GM15510 (cell line): ENCODE measurements around the gene HPCAL1.

ENCODE experiments used
- POLR2A ChIP-seq: IDR thresholded peaks from 3 replicates; pipeline ENCODE4 v1.6.1; 2011; ENCODE audit warnings: borderline replicate concordance; ENCODE audit not compliant: insufficient read length; ENCODE audit errors: extremely low read depth

HPCAL1 gene

DNA sequence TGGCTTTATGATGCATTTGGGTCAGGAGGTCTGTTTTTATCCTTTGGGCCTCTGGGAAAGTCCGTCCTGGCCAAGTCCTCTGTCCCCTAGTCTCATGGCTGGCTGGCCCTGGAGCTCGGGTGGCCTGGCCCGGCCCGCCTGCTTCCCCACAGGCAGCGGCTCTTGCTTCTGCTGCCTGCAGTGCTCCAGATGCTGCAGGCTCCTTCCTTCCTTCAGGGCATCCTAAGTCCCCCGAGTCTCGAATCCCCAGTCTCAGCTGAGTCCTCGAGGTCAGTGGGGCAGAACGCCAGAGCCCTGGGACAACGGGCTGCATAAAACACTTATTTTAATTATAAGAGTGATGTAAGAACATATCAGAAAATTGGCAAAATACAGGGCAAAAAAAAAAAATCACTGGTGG is 71.2 kb downstream of the HPCAL1 start:
- TF ChIP-seq POLR2A: no peak

- no peak for TF ChIP-seq POLR2A
Observed at GRCh38 chr2:10374362-10374943, 71.7 kb downstream of the HPCAL1 start.

GRCh38 chr2:10375570-10376281 is 73.0 kb downstream of the HPCAL1 start:
- no peak for TF ChIP-seq POLR2A

DNA sequence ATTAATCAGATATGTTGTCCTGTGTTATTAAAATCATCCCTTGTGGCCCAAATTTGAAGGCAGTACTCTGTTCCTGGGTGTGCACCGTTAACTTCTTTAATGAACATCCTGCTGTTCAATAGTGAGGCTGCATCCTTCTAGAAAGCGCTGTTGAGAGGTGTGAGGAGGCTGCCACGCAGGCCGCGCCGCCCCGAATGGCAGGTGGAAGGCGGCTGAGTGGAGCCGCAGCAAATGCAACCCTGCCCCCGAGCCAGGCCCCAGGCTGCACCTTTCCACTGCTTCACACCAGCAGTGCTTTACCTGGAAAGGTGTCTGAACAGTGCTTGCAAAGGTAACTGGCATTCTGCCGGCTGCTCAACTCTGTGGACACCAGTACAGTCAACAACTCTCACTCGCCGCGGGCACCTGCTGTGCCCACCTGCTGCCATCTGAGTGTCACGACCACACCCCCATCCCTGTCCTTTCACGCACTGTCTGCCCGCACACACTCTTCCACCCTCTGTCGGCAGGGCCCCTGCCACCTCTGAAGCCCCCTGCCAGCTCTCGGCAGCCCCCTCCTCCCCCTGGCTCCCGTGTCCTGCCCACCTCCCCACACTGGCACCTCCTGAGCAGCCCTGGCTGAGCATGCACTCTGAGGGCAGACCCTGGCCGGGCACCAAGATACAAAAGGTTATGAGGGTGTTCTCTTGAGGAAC is 74.5 kb downstream of the HPCAL1 start:
- TF ChIP-seq POLR2A: no peak

DNA sequence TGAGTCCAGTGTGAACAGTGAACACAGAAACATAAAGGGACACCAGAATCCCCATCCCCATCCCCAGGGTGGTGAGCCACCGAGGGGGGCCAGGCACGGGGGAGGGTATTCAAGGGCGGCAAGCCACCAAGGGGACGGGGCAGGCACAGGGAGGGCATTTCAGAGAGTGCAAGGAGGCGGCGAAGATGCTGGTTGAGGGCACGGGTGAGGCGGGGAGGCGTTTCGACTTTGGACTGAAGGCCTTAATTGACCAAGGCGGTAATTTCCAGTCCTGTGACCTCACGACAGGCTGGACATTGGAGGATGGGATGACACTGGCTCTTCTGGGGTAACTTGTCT is 75.0 kb downstream of the HPCAL1 start:
- no peak for TF ChIP-seq POLR2A

DNA sequence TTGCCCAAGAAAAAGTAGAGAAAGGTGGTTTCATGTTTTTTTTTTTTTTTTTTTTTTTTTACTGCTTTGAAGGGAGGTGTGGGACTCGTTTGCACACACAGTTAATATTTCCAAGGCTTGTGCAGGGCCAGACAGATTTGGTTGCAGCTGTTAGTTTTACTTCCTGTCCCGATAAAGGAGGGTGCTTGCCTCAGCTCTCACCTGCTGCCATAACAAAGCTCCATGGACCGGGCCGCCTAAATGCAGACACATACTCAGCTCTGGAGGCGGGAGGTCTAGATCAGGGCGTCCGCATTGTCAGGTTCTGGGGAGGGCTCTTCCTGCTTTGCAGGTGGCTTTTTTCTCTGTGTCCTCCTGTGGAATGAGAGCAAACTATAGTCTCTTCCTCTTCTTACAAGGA is 75.5 kb downstream of the HPCAL1 start:
- no peak for TF ChIP-seq POLR2A

- TF ChIP-seq POLR2A: no peak
Observed at GRCh38 chr2:10380048-10380926, 77.6 kb downstream of the HPCAL1 start.

DNA sequence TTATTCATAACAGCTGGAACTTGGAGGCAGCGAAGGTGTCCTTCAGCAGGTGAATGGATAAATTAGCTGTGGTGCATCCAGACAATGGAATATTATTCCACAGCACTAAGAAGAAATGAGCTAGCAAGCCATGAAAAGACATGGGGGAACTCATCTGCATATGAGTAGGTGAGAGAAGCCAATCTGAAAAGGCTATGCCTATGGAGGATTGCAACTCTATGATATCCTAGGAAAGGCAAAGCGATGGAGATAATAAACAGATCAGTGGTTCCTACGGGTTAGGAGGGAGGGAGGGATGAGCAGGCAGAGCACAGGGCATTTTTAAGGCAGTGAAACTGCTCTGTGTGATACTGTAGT is 79.3 kb downstream of the HPCAL1 start:
- TF ChIP-seq POLR2A: no peak

GRCh38 chr2:10382354-10383061 is 79.8 kb downstream of the HPCAL1 start:
- no peak for TF ChIP-seq POLR2A

DNA sequence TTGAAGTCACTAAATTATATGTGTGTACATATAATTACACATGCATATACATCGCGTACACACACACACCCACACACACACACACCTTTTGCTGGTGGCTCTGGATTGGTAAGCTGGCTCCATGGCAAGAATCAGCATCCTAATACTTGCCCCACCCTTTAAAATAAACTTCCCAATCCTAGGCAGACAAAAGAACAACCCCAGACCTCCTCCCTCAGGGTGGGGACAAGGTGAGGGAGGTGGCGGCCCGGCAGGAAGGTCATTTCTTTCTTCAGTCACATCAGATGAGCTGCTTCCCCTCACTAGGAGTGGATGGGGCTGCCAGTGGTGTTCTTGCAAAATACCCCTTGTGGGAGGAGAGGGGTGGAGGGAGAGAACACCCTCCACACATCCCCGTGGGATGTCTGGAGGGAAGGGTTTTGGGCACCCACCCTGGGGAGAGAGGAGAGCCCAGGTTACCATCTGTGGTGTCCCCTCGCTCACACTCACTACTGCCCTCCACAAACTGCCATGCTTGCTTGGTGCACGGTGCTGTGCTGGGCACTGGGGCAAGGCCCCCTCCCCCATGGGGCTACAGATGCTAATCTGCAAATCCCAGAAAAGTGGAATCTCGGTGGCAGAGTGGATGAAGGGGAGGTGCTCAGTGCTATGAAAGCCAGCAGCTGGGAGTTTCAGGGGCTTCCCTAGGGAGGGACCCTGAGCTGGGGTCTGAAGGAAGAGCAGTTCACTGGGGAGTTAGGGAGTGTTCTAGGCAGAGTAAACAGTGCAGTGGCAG is 81.4 kb downstream of the HPCAL1 start:
- TF ChIP-seq POLR2A: no peak

- TF ChIP-seq POLR2A: no peak
Observed at GRCh38 chr2:10385501-10385900, 82.8 kb downstream of the HPCAL1 start.

DNA sequence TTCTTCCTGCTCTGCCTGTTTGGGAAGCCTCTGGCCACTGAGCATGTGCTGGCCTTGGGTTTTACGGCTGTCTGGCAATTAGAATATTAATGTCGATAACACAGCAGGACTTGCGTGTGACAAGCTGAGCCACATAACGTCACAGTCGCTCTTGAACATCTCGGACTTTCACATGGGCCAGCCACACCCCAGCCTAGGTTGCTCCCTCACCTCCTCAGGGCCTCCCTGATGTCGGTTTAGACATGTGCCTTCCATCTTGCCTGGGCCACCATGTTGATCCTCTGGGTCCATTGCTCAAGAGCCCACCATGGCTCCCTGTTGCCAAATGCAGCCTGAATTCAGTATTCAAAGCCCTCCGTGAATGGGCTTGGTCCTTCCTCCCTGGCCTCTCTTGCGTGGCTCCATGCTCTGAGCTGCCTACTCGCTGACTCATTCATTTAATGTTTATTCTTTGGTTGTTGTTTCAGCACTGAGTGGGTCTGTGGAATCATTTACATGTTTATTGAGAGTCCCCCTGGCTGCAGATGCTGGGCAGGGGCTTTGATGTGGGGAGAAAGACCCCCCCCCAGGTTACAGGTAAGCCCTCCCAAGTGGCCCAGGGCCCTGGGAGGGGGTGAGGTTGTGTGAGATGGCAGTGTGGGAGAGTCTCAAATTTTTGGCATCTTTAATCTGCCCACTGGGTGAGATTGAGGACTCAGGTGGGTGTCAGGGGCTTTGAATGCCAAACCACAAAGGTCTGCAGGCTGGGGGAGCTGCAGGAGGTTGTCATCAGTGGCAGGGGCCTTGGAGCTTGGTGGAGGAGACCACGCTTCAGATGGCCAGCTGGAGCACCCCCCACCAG is 83.4 kb downstream of the HPCAL1 start:
- no peak for TF ChIP-seq POLR2A

GRCh38 chr2:10387033-10387432 is 84.3 kb downstream of the HPCAL1 start:
- TF ChIP-seq POLR2A: no peak
